Testis (tissue), 3 donors: ENCODE data around the gene KLB. TPM values are rescaled to one million over a fixed set of nuclear protein-coding genes. Genes with fewer than 3 reads are reported as not detected.
A peak's percentile ranks its signal among the peaks of the same experiment; 100 is the strongest.

Experiments used
- DNase-seq: peaks from one replicate; pipeline ENCODE4 v3.0.0-alpha.2; 2019
- H3K27ac ChIP-seq, 2 donors: fragments of 200-600 bp; sonication (generic); one replicate each; pipeline ENCODE4 v1.5.1; 2019
- H3K27me3 ChIP-seq: fragments of 200-600 bp; sonication (generic); one replicate; pipeline ENCODE4 v1.5.1; 2019
- H3K36me3 ChIP-seq: fragments of 200-600 bp; sonication (generic); one replicate; pipeline ENCODE4 v1.5.1; 2017; ENCODE audit warnings: low read depth; ENCODE audit errors: missing control alignments
- H3K4me1 ChIP-seq: fragments of 200-600 bp; sonication (generic); one replicate; pipeline ENCODE4 v1.5.1; 2019
- H3K4me3 ChIP-seq, 2 donors: fragments of 200-600 bp; sonication (generic); one replicate each; pipeline ENCODE4 v1.5.1; 2017 to 2019
- H3K9me3 ChIP-seq: fragments of 200-600 bp; sonication (generic); one replicate; pipeline ENCODE4 v1.5.1; 2017
- POLR2A ChIP-seq: fragments of 450-650 bp; IDR thresholded peaks from one replicate; pipeline ENCODE4 v1.6.1; 2017; ENCODE audit warnings: antibody characterized with exemption, mild to moderate bottlenecking, moderate library complexity
- WGBS, 2 donors: methylation state at CpG; one replicate each; pipeline ENCODE4 v1.1.5; 2018; 5-methylcytosine and 5-hydroxymethylcytosine counted together
- intact Hi-C: fragments of 100-400 bp; cut with DNase I; formaldehyde crosslinking; loops from one replicate; pipeline ENCODE4 v1.15.1; 2023; ENCODE audit warnings: low total_unique reads
- polyA plus RNA-seq: library from polyadenylated mRNA; stranded (reverse); fragments of 350-450 nt; fragmentation: Illumina TruSeq; extraction: RNeasy Lipid Tissue Mini Kit (QIAGEN cat#74804); gene quantifications from one replicate; pipeline ENCODE4 v1.2.3, GENCODE V29; 2014; ENCODE audit warnings: low read depth, low replicate concordance; ENCODE audit not compliant: insufficient read depth
- total RNA-seq, 2 donors: library from RNA; depleted of rRNA; stranded (reverse); fragments of >200 nt; gene quantifications; one replicate each; pipeline ENCODE4 v1.2.3, GENCODE V29; 2016
- TF ChIP-seq, protein P1 (sequence below), 3 experiments: fragments of 450-650 bp in 2 of 3; fragments of 200-600 bp in 1 of 3; sonication (generic) in 1 of 3; IDR thresholded peaks; one replicate each; pipeline ENCODE4 v1.5.1; 2016 to 2019; ENCODE audit warnings: antibody characterized with exemption in 3 of 3, mild to moderate bottlenecking in 2 of 3, moderate library complexity in 1 of 3

Gene KLB
- total and polyA plus RNA-seq, 3 donors from 2014 or later: 1.1 to 6.6 (median 1.4) TPM

DNA sequence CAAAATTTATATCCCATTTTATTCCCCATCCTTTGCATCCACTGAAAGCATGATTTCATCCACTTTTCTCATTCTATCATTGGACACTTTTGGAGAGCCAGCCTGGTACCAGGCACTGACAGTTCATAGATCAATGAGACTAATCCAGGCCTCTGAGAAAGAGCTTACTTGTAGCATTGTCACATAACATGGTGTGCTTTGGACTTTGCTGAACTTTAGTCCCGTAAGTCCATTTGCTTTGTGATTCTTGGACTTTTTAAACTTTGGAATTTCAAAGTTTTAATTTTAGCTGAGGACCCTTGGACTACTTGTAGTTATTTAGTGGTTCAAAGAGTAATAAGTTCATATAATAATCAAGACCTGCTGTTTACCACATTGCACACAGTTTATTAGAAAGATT lies 63.7 kb downstream of the KLB start:
- no peak overlapping the region for H3K4me3 ChIP-seq
- H3K27ac ChIP-seq: peak overlapping the region in 1 of 2 donors; percentile 28
- H3K27me3 ChIP-seq: no peaks in the 10 kb centered on the region
- intact Hi-C loops: loop anchor here (5.0 kb wide), 1 partner anchor 507 kb away; the partner anchor contains the start of gene PDS5A
- TF ChIP-seq POLR2A: no peak
- TF ChIP-seq, protein P1, sequence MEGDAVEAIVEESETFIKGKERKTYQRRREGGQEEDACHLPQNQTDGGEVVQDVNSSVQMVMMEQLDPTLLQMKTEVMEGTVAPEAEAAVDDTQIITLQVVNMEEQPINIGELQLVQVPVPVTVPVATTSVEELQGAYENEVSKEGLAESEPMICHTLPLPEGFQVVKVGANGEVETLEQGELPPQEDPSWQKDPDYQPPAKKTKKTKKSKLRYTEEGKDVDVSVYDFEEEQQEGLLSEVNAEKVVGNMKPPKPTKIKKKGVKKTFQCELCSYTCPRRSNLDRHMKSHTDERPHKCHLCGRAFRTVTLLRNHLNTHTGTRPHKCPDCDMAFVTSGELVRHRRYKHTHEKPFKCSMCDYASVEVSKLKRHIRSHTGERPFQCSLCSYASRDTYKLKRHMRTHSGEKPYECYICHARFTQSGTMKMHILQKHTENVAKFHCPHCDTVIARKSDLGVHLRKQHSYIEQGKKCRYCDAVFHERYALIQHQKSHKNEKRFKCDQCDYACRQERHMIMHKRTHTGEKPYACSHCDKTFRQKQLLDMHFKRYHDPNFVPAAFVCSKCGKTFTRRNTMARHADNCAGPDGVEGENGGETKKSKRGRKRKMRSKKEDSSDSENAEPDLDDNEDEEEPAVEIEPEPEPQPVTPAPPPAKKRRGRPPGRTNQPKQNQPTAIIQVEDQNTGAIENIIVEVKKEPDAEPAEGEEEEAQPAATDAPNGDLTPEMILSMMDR (IDR thresholded peaks at IDR 0.05): no peak
- DNase-seq: no peak
- no peaks in the 10 kb centered on the region for H3K9me3 ChIP-seq
- WGBS, 2 donors: 70 to 89% methylated on average over 1 of the region's 1 CpG
- H3K36me3 ChIP-seq: no peaks in the 10 kb centered on the region
- H3K4me1 ChIP-seq: no peaks in the 10 kb centered on the region

DNA sequence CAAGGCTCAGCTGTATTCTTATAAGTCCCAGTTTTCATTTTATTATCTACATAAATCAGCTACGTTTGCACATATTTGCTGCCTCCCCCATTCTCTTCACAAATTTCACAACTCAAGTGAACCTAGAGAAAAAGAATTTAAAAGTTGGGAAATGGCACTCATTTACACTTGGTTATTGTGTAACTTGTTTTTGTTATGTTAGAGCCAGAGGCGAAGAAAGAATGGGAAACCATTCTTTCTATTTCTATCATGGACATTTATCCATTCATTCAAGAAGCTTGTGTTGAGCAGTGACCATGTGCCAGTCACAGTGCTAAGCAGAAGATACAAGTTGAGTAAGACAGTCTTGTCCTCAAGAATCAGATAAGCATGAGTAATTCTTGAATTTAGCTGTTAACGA lies 65.7 kb downstream of the KLB start:
- WGBS, 2 donors: 75 to 83% methylated on average over 3 of the region's 3 CpGs

DNA sequence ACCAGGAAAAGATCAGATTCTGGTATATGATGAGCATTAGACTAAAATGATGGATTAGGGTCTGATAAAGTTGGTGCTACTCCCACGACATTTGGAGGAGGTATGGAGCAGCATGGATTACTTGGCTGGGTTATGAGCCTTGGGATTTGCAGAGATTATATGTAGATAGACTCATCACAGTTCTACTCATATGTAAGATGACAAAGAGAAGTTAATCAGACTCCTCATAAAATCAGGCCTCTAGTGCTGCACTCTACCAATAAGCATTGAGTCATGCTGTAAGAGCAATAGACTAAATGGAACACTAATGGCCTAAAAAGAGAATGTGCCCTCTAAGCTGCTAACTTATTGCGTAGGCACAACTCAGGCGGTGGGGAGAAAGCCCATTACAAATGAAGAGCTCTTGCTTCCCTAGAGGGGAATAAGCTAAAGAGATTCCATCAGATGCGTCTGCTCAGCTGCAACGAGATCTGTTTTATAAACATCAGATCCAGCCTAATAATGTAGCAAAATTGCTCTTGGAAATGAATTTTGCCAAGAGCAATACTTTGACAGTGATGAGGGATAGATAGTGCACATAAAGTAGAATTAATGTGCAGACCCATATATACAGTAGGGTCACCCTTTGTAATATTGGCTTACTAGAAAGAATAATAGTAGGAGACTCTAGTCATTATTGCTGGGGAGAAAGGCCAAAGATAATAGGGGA lies 69.6 kb downstream of the KLB start:
- no peak overlapping the region for H3K4me3 ChIP-seq
- intact Hi-C loops: no loop called here
- TF ChIP-seq POLR2A: no peak
- TF ChIP-seq, protein P1 (IDR thresholded peaks at IDR 0.05): no peak
- WGBS, 2 donors: 83 to 84% methylated on average over 5 of the region's 5 CpGs
- H3K27ac ChIP-seq: no peak overlapping the region
- no peaks in the 10 kb centered on the region for H3K36me3 ChIP-seq
- H3K9me3 ChIP-seq: no peaks in the 10 kb centered on the region
- DNase-seq: no peak
- no peaks in the 10 kb centered on the region for H3K4me1 ChIP-seq
- no peaks in the 10 kb centered on the region for H3K27me3 ChIP-seq

More for the DNA sequence above, 65.7 kb downstream of the KLB start:
- Histone ChIP-seq H3K4me1 (no peaks in the 10 kb centered on the region), H3K9me3 (no peaks in the 10 kb centered on the region), H3K4me3 (no peak overlapping the region), H3K27ac (no peak overlapping the region), H3K27me3 (no peaks in the 10 kb centered on the region), H3K36me3 (no peaks in the 10 kb centered on the region)
- no peak for DNase-seq
- no peak for TF ChIP-seq POLR2A
- TF ChIP-seq, protein P1 (IDR thresholded peaks at IDR 0.05): no peak
- intact Hi-C loops: loop anchor here (5.0 kb wide), 1 partner anchor 505 kb away; the partner anchor contains the start of gene PDS5A

DNA sequence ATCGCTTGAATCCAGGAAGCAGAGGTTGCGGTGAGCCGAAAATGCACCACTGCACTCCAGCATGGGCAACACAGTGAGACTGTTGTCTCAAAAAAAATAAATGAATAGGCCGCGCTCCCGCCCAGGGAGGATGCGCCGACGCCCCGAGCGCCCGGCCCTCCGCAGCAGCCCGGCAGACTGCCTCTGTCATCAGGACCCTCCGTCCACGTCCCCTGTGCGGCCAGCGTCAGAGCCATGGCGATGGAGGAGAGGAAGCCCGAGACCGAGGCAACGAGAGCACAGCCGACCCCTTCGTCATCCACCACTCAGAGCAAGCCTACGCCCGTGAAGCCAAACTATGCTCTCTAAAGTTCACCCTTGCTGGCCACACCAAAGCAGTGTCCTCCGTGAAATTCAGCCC lies 73.5 kb downstream of the KLB start:
- no peaks in the 10 kb centered on the region for H3K27me3 ChIP-seq
- H3K27ac ChIP-seq: no peak overlapping the region
- H3K4me1 ChIP-seq: no peaks in the 10 kb centered on the region
- WGBS, 2 donors: 35 to 81% methylated on average over 15 to 27 of the region's 27 CpGs
- DNase-seq: no peak
- intact Hi-C loops: no loop called here
- no peaks in the 10 kb centered on the region for H3K9me3 ChIP-seq
- H3K4me3 ChIP-seq: peak overlapping the region in 1 of 2 donors; percentile 10
- TF ChIP-seq POLR2A: no peak
- TF ChIP-seq, protein P1 (IDR thresholded peaks at IDR 0.05): no peak
- no peaks in the 10 kb centered on the region for H3K36me3 ChIP-seq
